Measurements from ENCODE around the gene MTHFD1L.

- TF ChIP-seq CTCF (IDR thresholded peaks at IDR 0.05) (no peak), POLR2AphosphoS5 (IDR thresholded peaks at IDR 0.05) (no peak), POLR2A (IDR thresholded peaks at IDR 0.05) (no peak)
These were observed 195.4 kb downstream of the MTHFD1L start for GRCh38 chr6:151060766-151061531.
